Prostate gland (tissue), 2 donors: ENCODE results near the gene VPS13A. TPM values are rescaled to one million over a fixed set of nuclear protein-coding genes. Genes with fewer than 3 reads are reported as not detected.

ENCODE experiments used
- DNase-seq: peaks from one replicate; pipeline ENCODE4 v3.0.0-alpha.2; 2019; ENCODE audit warnings: low spot score
- H3K27ac ChIP-seq, 2 donors: fragments of 200-600 bp; sonication (generic); 2 replicates each; pipeline ENCODE4 v1.5.1; 2017 to 2019
- H3K27me3 ChIP-seq: fragments of 200-600 bp; sonication (generic); replicated peaks from 2 replicates; pipeline ENCODE4 v1.5.1; 2019; ENCODE audit not compliant: insufficient read depth
- H3K36me3 ChIP-seq, 2 donors: fragments of 200-600 bp; sonication (generic); 1 replicate in 1 of 2; 2 replicates in 1 of 2; pipeline versions ENCODE4 v1.5.1 to v1.8.1; 2017 to 2019
- H3K4me1 ChIP-seq: fragments of 200-600 bp; sonication (generic); replicated peaks from 2 replicates; pipeline ENCODE4 v1.5.1; 2019
- H3K4me3 ChIP-seq, 2 donors: fragments of 200-600 bp; sonication (generic); 2 replicates each; pipeline ENCODE4 v1.5.1; 2017 to 2019
- H3K9me3 ChIP-seq: fragments of 200-600 bp; sonication (generic); 2 replicates; pipeline ENCODE4 v1.5.1; 2017
- POLR2A ChIP-seq: fragments of 450-650 bp; IDR thresholded peaks from one replicate; pipeline ENCODE4 v1.6.1; 2016; ENCODE audit warnings: antibody characterized with exemption, mild to moderate bottlenecking
- POLR2AphosphoS5 ChIP-seq: sonication (generic); formaldehyde crosslinking; IDR thresholded peaks from one replicate; pipeline ENCODE4 v1.6.1; 2017; ENCODE audit warnings: antibody characterized with exemption
- whole genome bisulfite sequencing: methylation state at CpG from one replicate; pipeline ENCODE4 v1.1.5; 2018; 5-methylcytosine and 5-hydroxymethylcytosine counted together
- intact Hi-C: fragments of 100-400 bp; cut with DNase I; formaldehyde crosslinking; loops from one replicate; pipeline ENCODE4 v1.14.2; 2022
- total RNA-seq, 2 donors: library from RNA; depleted of rRNA; stranded (reverse); fragments of >200 nt; gene quantifications; one replicate each; pipeline ENCODE4 v1.1.0, GENCODE V29; 2016
- TF ChIP-seq, protein P1 (sequence below), 4 experiments: fragments of 200-600 bp in 2 of 4; fragments of 450-650 bp in 2 of 4; sonication (generic) in 2 of 4; IDR thresholded peaks; 1 replicate in 3 of 4; 2 replicates in 1 of 4; pipeline ENCODE4 v1.5.1; 2016 to 2019; ENCODE audit warnings: antibody characterized with exemption in 4 of 4, mild to moderate bottlenecking in 2 of 4, moderate library complexity in 2 of 4

VPS13A gene
- total RNA-seq, 2 donors from 2014 or later: 22.7 to 25.2 TPM

DNA sequence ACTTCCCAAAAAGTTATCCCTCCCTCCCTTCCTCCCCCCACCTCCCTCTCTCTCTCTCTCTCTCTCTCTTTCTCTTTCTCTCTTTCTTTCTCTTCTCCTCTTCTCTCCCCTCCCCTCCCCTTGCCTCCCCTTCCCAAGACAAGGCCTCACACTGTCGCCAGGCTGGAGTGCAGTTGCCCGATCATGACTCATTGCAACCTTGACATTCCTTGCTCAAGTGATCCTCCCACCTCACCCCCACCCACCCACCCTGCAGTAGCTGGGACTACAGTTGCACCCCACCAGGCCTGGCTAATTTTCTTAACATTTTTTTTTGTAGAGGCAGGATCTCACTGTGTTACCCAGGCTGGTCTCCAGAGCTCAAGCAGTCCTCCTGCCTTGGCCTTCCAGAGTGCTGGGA is 32.8 kb downstream of the VPS13A start:
- intact Hi-C loops: no loop called here
- 88% methylated on average over 2 of the region's 2 CpGs for WGBS
- Histone ChIP-seq H3K4me1 (no peaks in the 10 kb centered on the region), H3K27ac (no peak overlapping the region), H3K36me3 (peaks cover 0 to 5% of the 10 kb centered on the region in 2 donors), H3K4me3 (no peak overlapping the region), H3K9me3 (no peaks in the 10 kb centered on the region), H3K27me3 (no peaks in the 10 kb centered on the region)
- TF ChIP-seq POLR2AphosphoS5: no peak
- TF ChIP-seq POLR2A: no peak
- TF ChIP-seq, protein P1, sequence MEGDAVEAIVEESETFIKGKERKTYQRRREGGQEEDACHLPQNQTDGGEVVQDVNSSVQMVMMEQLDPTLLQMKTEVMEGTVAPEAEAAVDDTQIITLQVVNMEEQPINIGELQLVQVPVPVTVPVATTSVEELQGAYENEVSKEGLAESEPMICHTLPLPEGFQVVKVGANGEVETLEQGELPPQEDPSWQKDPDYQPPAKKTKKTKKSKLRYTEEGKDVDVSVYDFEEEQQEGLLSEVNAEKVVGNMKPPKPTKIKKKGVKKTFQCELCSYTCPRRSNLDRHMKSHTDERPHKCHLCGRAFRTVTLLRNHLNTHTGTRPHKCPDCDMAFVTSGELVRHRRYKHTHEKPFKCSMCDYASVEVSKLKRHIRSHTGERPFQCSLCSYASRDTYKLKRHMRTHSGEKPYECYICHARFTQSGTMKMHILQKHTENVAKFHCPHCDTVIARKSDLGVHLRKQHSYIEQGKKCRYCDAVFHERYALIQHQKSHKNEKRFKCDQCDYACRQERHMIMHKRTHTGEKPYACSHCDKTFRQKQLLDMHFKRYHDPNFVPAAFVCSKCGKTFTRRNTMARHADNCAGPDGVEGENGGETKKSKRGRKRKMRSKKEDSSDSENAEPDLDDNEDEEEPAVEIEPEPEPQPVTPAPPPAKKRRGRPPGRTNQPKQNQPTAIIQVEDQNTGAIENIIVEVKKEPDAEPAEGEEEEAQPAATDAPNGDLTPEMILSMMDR (IDR thresholded peaks at IDR 0.05): no peak
- DNase-seq: no peak

DNA sequence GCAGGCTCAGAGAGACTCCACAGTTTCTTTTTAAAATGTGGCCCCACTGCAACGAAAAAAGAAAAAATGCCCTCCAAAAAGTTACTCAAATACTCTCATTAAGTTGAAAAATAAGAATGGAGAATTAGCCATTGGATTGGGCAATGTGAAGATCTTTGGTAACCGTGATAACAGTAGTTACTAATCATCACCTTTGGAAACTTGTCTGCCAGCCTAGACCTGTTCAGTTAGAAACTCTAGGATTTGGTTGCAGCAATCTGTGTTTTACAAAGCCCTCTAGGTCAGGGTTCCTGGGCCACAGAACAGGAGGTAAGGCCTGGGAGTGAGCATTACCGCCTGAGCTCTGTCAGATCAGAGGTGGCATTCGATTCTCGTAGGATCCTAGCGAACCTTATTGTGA is 34.2 kb downstream of the VPS13A start:
- H3K4me1 ChIP-seq: no peaks in the 10 kb centered on the region
- no peak overlapping the region for H3K4me3 ChIP-seq
- H3K27me3 ChIP-seq: no peaks in the 10 kb centered on the region
- TF ChIP-seq POLR2AphosphoS5: no peak
- TF ChIP-seq POLR2A: no peak
- TF ChIP-seq, protein P1 (IDR thresholded peaks at IDR 0.05): no peak
- H3K9me3 ChIP-seq: no peaks in the 10 kb centered on the region
- no peak overlapping the region for H3K27ac ChIP-seq
- intact Hi-C loops: no loop called here
- 89% methylated on average over 6 of the region's 6 CpGs for WGBS
- no peak for DNase-seq
- peaks cover 0 to 5% of the 10 kb centered on the region in 2 donors for H3K36me3 ChIP-seq

DNA sequence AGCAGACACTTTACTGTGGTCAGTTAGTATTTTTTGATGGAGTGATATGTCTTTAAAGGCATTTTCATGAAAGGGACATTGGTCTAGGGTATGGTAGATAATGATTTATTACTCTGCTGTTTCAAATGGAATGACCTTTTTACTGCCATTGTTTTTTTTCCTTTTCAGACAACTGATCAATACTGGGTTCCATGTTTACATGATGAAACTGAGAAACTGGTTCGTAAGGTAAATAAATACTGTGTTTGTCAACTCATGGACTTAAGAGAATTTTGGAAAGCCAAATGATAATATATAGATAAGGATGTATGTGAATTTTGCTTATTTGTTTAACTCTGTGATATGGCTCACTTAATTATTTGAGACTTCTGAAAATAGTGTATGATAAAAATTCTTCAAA is 35.5 kb downstream of the VPS13A start:
- no peaks in the 10 kb centered on the region for H3K9me3 ChIP-seq
- TF ChIP-seq POLR2AphosphoS5: no peak
- TF ChIP-seq POLR2A: no peak
- TF ChIP-seq, protein P1 (IDR thresholded peaks at IDR 0.05): no peak
- H3K27me3 ChIP-seq: no peaks in the 10 kb centered on the region
- no peak for DNase-seq
- H3K4me1 ChIP-seq: no peaks in the 10 kb centered on the region
- no peak overlapping the region for H3K4me3 ChIP-seq
- WGBS: 82% methylated on average over 1 of the region's 1 CpG
- intact Hi-C loops: no loop called here
- no peak overlapping the region for H3K27ac ChIP-seq
- peaks cover 0 to 5% of the 10 kb centered on the region in 2 donors for H3K36me3 ChIP-seq

DNA sequence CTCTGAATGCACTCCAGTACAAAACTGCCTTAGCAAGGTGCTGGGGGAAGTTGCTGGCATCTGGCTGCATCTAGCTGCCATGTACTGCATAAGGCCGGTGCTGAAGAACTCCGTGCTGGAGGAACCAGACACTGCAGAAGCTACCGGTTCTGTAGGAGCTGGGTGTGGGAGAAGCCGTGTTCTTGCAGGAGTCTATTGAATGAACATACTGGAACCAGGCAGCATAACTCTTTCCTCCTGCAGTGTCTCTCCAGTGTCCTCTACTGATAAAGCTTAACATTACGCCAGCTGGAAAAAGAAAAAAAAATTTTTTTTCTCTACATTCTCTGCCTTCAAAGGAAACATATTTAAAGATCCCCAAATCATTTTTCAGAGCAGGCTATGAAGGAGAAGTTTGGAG is 38.5 kb downstream of the VPS13A start:
- H3K9me3 ChIP-seq: no peaks in the 10 kb centered on the region
- DNase-seq: no peak
- H3K36me3 ChIP-seq: peaks cover 0 to 5% of the 10 kb centered on the region in 2 donors
- intact Hi-C loops: no loop called here
- H3K4me3 ChIP-seq: no peak overlapping the region
- TF ChIP-seq, protein P1 (IDR thresholded peaks at IDR 0.05): no peak
- TF ChIP-seq POLR2A: no peak
- TF ChIP-seq POLR2AphosphoS5: no peak
- no peaks in the 10 kb centered on the region for H3K4me1 ChIP-seq
- H3K27me3 ChIP-seq: no peaks in the 10 kb centered on the region
- no peak overlapping the region for H3K27ac ChIP-seq
- WGBS: 69% methylated on average over 5 of the region's 5 CpGs

DNA sequence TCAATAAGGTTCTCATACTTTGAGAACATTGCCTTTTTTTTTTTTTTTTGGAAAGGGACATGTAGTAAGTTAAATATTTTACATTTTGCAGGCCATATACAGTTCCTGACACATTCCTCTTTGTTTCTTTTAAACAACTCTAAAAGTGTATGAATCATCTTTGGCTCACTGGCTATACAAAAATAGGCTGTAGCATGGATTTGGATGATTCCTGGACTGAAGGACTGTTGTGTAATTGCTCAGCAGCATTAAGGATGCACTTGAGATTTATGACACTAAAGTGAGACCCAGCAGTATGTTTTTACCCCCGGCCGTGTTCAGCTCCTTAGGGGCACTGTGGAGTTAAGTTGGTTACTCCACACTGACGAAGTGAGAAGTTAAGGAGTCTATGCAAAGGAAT is 41.3 kb downstream of the VPS13A start:
- DNase-seq: no peak

More for the DNA sequence above, 41.3 kb downstream of the VPS13A start:
- no peaks in the 10 kb centered on the region for H3K4me1 ChIP-seq
- H3K27ac ChIP-seq: no peak overlapping the region
- intact Hi-C loops: no loop called here
- TF ChIP-seq, protein P1 (IDR thresholded peaks at IDR 0.05): no peak
- TF ChIP-seq POLR2AphosphoS5 (no peak), POLR2A (no peak)
- no peaks in the 10 kb centered on the region for H3K27me3 ChIP-seq
- H3K9me3 ChIP-seq: no peaks in the 10 kb centered on the region
- H3K4me3 ChIP-seq: no peak overlapping the region
- WGBS: 84% methylated on average over 3 of the region's 3 CpGs
- peaks cover 0 to 5% of the 10 kb centered on the region in 2 donors for H3K36me3 ChIP-seq
